Measurements from ENCODE around the gene UBR2. TPM values are rescaled to one million over a fixed set of nuclear protein-coding genes. Genes with fewer than 3 reads are reported as not detected.

Gene UBR2
- 7.5 and 8.7 TPM in 2 replicates for polyA plus RNA-seq (2014; cell fraction: cytosol; rRNA removed)
- polyA plus RNA-seq (2014; cell fraction: nucleus; rRNA removed) = 13.0 and 13.1 TPM in 2 replicates

DNA sequence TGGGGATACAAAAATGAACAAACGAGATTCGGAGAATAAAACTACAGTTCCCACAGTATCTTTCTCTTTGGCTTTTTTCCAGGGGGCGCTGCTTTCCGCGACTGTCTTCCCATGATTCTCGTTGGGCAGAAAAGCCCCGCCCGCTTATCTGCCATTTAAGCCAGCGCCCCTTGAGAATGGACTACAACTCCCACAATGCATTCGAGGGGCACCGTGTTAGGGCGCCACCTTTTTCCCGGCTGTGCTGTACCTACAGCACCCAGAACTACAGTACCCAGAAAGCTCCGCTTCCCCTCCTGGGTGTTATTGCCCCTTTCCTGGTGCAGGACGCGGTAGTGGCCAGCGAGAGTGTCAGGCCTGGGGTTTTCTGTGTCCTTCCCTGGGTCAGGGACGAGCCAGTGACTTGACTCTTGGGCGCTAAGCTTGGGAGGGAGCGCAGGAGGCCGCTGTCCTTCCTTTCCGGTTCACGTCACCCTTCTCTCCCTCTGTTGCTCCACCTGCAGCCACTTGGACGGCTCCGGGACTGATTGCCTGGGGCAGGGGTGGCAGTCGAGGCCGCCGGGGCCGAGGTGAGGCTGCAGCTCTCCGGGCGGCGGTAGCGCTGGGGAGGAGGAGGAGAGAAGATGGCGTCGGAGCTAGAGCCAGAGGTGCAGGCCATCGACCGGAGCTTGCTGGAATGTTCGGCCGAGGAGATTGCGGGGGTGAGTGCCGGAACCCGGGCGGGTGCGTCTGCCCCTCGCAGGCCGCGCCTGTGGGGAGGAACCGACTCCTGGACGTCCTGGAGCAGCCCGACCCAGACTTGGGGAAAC lies at the start of gene UBR2:
UBR2 (plus strand) TSS at position 333 of the 809 bp plus-strand sequence; CDS start at position 624, 291 bp downstream.
- peak; percentile 99 for DNase-seq (ENCODE audit: low spot score)

DNA sequence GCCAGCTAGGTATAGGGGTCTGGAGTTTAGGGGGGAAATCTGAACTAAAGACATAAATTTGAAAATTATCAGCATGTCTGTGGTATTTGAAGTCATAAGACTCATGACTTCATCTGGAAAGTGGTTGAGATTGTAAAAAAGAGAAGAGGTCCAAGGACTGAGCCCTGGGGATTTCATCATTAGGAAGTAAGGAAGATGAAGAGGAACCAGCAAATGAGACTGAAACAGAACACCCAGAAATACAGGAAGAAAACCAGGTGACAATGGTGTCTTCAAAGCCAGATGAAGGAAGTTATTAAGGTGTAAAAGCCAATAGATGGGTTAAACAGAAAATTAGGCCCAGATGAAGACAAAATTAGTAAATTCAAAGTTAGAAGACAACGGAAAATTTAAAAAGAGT lies 49.1 kb upstream of the UBR2 start:
- no peak for DNase-seq (ENCODE audit: low spot score)

DNA sequence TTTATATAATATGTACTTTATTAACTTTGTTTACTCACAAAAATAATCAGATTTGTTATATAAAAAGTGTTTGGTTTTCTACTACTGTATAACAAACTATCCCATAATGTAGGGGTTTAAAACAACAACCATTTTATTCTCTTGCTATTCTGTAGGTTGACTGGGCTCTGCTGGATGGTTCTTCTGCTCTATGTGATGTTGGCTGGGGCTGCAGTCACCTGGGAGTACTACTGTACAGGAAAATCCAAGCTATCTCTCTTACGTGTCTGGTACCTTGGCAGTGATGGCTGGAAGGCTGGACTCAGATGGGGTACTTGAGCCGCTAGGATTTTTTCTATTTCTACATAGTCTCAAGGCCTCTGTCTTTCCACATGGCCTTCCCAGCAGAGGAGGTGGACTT lies 44.0 kb upstream of the UBR2 start:
- no peak for DNase-seq (ENCODE audit: low spot score)

DNA sequence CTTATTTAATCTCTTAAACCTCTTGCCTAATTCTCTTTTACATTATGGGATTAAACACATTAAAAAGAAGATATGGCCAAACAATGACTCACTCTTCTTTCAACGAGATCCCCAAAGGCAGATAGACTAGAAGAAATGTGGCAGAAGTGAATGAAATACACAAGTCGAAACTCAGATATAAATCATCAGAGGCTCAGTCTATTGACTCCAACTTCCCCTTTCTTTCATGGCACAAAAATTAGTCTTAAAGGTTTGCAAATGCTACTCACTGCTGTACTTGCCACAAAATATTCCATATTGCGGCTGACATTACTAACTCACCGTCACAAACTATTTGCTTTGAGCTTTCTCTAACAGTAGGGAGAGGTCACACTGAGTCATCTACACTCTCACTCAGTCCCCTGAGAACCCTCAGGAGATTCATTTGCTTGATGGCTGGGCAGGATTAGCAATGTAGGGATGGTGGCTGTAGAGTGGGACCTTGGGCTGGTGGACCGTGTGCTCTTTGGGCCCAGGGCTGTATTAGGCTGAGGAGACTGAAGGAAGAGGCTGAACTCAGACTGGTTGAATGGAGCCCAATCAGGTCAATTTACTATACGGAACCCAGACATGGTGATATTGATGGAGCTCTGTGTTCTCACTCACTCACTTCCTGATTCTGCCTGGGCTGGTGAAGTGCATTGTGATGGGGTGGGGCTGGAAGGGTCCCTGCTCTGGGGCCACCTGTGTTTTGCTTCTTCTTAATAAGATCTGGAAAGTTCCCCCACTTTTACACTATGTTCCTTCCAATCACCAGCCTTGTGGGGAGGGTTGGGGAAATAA lies 42.8 kb upstream of the UBR2 start:
- DNase-seq (ENCODE audit: low spot score) = no peak

DNA sequence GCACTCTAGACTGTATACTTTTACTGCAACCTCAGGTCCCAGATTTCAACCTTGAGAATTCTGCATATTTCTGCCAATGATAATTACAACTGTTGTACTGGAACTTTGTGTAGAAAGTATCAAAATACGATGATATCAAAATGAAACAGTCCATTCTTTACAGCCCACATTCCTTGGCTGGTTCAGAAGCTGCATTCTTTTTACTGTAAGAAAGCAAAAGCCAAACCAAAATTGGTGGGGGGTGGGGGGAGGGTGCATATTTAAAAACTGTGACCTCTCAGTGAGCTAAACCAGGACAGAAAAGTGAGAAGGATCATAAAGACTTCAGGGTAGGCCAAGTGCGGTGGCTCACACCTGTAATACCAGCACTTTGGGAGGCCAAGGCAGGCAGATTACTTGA lies 41.8 kb upstream of the UBR2 start:
- DNase-seq (ENCODE audit: low spot score) = no peak

DNA sequence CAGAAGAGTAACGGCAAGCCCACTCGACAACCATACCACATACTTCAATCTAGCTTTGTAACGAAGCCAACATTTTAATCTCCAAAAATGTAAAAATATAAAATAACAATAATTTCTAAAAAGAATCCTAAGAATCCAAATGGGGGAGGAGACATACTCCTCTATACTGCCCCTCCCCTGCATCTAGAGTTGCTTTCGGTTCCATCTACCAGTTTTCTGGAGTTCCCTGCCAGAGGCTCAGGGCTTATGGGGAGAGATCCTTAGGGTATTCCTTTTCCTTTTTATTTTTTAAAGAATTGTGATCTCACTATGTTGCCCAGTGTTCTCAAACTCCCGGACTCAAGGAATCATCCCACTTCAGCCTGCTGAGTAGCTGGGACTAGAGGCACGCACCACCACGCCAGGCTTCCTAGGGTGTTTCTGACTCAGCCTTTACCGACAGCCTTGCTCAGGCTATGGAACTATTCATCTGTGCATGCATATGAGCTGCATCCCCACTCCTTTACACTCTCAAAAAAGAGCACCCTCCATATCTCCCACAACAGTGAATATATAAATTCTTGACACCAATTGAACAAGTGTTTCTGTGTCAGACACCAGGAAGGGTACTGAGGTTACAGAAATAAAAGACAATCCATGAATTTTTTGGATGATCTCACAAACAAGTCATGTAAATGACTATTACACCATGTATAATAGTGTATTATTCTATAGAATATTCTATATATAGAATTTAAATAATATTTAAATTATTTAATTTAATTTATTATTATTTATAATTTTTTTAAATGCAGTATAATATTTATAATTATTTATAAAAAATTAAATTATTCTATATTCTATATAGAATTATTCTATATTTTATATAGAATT lies 40.7 kb upstream of the UBR2 start:
- no peak for DNase-seq (ENCODE audit: low spot score)

DNA sequence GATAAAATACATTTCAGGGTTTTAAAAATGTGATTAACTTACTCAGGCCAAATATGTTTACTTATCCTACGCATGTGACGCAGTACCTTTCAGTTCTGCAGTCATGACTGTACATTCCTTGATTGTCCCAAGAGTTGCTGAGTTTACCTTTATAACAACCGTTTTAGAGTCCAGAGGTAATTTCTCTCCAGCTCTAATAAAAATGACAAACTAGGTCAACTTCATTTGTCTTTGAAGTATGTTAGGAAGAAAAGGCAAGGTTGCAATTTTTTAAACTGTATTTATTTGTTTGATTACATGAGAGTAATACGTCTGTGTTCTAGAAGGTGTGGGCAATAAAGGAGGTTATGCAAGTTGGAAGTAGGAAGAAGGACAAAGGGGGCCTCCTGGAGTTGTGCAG lies 38.6 kb upstream of the UBR2 start:
- DNase-seq (ENCODE audit: low spot score) = no peak

DNA sequence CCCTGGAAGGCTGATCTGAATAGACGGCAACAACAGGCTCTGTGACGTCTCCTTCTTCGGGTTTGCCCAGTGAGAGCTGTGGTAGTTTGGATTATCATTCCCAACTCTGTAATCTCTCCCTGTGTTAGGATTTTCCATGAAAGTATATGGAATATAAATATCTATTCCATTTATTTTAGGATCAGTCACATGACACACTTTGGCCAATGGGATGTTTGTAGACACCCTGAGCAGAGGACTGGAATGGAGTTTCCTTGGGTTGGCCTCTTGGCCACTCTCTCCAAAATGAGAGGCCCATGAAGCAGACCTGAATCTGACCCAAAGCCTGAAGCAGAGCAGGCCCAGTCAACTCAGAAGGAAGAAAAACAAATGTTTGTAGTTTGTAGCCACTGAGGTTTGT lies 37.2 kb upstream of the UBR2 start:
- DNase-seq (ENCODE audit: low spot score) = no peak

DNA sequence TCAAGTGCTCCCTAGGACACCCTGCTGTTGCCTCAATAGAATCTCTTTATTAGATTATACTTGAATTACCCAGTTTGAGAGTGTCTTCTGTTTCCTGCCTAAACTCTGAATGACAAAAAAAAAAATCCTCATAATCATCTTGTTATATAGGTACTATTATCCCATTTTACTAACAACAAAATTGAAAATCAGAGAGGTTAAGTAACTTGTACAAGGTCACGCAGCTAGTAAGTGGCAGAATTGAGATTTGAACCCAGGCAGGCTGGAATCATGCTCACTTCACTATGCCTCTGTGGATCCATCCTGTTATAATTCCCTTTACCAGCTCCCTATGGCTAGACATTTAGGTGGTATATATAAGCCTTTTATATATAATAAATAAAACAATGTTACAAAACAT lies 36.6 kb upstream of the UBR2 start:
- DNase-seq (ENCODE audit: low spot score) = no peak

DNA sequence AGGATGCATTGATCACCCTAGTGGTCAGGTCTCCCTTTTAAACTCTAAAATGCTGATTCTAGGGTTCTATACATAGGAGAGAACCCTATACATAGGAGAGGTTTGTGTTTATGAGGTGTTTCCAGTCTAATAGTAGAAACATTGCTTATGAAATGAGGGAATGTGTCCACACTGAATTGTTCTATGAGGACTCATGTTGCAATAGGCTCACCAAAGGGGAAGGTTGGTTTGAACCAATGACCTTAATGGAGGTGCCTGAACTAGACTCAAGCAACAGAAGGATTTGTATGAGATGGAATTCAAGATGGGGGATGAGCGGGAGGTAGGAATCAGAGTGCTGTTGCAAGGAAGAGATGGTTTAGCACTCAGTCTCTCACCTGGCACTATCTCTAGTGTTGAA lies 33.5 kb upstream of the UBR2 start:
- no peak for DNase-seq (ENCODE audit: low spot score)

DNA sequence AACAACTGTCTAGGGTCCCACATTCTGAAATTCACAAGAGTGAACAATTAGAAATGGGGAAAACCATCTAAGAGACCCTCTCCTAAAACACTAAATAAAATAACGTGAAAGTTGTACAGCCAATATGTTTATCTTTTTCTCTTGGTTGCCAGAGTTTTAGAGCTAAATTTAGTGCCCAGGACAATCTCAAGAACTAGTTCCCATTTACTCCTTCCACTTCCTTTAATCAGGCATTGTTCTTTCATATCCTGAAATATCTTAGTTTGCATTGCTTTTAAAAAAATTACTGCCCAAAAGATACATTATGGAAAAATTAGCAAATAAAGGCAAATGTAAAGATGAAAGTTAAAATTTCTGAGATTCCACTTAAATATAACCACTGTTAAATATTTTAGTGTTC lies 33.1 kb upstream of the UBR2 start:
- DNase-seq (ENCODE audit: low spot score) = no peak

DNA sequence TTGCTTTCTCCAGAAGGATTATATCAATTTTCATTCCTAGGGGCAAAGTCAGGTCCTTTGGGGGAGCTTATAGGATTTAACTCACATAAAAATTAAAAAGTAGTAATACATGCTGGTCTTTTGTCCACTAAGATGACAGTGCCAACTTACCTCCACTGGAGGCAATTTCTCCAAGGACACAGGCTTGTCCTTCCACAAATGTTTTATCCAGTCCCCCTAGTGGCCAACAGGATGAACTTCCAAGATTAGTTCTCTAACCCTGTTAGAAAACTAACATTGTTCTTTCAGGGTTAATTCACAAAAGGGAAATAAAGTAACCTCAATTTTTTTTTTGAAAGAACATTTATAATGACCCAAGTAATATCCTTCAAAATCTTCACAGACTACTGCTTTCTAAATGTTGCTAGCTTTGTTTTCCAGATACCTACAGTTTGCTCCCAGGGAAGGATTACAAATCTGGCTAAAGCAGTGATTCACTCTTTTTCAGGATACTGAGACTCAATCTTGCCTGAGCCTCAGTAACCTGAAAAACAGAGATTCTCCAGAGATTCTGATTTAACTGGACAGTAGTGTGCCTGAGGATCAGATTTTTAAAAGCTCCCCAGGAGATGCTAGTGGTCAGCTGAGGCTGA lies 31.7 kb upstream of the UBR2 start:
- peak; percentile 78 for DNase-seq (ENCODE audit: low spot score)

DNA sequence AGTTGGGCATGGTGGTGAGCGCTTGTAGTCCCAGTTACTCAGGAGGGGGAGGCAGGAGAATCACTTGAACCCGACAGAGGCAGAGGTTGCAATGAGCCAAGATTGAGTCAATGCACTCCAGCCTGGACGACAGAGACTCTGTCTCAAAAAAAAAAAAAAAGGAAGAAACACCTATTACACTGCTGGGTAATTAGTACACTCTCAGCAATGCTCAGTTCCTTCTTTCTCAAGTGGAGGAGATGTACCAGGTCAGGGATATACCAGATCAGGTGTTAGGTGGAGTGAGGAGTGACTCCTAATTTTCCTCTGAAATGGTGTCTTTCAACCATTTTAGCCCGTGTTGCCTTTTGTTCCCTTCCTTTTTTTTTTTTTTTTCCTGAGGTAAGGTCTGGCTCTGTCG lies 30.0 kb upstream of the UBR2 start:
- DNase-seq (ENCODE audit: low spot score) = no peak

DNA sequence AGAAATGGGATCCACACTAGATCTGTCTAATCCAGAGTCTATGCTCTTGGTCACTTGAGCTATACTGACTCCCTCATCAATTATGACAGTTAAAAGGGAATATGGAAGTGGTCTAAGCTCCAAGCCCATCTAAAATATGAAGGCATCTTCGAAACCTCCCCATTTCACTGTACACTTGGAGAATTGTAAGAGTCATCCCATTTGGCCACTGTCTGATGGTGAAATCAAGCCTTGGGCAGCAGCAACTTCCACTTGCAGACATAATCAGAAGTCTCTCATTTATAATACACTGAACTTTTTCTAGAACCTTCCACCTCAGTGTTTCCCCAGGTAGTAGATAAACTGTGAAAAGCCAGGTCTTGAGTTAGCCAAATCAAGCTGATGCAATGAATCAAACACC lies 26.3 kb upstream of the UBR2 start:
- DNase-seq (ENCODE audit: low spot score) = no peak

DNA sequence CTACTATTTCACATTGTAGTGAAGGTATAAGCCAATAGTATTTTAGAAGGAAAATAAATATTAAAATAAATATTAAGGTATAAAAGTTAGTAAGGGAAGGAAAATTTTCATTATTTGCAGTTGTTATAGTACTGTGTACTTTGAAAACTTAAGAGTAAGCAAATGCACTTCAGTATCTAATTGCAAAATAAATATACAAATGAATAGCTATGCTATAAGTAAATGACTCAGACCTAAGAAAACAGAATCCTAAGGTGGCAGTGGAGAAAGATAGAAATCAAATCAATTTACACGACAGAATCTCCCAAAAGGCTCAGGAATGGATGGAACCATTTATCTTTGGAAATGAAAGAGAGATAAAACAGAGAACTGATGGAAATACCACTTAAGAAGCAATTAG lies 24.7 kb upstream of the UBR2 start:
- no peak for DNase-seq (ENCODE audit: low spot score)

DNA sequence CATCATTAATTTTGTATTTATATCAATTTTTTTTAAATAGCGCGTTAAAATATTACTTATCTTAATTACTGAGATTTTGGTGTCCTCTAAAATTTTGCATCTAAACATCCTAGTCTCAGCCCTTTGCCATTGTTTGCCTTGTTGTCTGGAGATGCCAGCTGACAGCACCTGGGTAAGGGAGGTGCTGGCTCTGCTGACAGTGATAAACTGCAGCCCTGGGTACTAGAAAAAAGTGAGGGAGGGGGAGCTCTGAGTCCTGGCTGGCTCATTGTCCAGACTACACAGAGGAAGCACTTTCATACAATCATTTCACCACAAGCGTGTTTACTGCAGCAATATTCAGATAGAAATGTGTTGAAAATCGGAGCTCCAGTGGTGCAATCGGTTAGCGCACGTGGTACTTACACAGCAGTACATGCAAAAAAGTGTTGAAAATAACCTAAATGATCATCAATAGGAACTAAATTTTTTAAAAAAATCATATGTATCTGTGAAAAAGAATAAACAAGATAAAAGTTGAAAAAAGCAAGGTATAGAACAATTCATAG lies 18.5 kb upstream of the UBR2 start:
- peak; percentile 41 for DNase-seq (ENCODE audit: low spot score)

DNA sequence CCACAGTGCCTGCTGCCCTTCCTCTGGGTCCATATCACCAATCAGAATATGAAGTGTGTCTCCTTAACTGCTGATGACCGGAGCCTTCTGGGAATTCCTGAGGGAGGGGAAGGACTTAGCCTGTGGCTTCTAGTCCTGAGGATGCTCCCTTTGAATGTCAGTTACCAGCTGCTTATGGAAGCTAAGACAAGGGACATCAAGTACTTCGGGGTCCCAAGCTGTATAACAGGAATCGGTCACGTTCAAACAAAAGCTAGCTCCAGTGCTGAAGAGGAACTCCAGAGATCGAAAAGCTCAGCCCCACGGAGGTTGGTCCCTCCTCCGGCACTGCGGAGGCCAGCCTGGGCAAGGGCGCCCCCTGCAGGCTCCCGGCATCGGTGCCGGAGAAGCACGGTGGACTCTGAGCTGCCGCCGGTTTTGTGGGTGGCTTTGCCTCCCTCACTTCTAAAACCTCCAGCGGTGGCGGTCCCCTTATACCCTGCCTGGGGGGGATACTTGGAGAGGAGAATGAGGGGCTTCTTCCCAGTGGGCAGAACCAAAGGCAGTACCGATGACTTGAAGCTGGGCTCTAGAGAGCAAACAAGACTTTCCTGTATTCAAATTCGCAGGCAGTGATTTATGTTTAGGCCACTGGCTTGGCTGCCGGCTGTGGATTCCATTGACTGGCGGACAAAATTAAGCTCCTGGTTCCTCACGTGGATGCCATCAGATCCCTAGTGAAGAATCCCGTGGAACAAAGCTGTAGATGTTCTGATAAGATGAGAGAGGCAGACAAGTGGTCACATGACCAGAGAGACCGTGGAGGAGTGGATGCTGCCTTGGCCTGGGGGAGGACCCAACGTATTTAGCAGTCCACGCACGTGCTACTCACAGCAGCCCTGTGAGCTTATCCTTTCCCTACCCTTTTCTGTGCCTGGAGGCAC lies 16.2 kb upstream of the UBR2 start:
- DNase-seq (ENCODE audit: low spot score) = peak; percentile 85

DNA sequence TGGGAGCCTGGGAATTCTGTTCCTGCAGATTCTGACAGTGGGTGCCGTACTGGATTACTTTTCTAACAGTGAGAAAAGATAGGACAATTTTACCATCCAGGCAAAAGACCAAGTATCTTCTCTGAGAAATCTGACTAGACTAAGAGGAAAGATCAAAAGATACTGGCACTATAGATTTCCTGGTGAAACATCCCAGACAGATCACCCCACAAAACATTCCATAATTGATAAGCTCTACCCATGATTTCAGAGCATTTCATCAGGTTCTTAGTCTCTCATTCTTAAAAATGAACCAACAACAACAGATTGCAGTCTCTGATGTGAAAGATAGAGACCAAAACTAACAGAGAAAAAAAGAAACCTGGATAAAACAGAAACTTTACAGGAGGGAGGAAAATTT lies 13.6 kb upstream of the UBR2 start:
- no peak for DNase-seq (ENCODE audit: low spot score)

DNA sequence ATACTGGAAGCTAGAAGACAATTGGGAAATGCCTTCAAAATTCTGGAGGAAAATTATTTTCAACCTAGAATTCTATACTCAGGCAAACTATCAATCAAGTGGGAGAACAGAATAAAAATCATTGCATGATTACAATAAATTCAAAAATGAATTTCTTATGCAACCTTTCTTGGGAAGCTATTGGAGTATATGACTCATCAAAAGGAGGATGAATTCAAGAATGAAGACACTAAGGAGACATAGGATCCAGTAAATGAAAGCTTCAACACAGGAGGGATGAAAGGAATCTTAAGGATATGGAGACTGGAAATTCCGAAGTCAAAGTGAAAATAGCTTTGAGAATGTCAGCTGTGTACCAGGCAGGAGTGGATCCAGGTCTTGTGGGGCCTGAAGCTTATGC lies 12.6 kb upstream of the UBR2 start:
- DNase-seq (ENCODE audit: low spot score) = no peak

DNA sequence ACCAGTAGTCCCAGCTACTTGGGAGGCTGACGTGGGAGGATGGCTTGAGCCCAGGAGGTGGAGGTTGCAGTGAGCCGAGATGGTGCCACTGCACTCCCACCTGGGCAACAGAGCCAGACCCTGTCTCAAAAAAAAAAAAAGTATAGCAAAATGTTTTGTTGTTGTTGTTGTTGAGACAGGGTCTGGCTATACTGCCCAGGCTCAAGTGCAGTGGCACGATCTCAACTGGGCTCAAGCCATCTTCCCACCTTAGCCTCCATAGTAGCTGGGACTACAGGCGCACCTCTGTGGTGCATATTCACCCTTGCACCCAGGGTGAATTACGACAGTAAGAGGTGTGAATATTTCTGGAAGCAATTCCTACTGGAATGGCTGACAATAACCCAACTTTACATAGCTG lies 11.4 kb upstream of the UBR2 start:
- DNase-seq (ENCODE audit: low spot score) = no peak
